Sigmoid colon (tissue), 4 donors: ENCODE results near the gene COL4A2.

ENCODE experiments used
- CTCF ChIP-seq, 4 experiments: fragments of 450-650 bp in 3 of 4; fragments of 200-600 bp in 1 of 4; IDR thresholded peaks; one replicate each; pipeline ENCODE4 v1.5.1; 2016 to 2019; ENCODE audit warnings: antibody characterized with exemption in 4 of 4, mild to moderate bottlenecking in 3 of 4, moderate library complexity in 2 of 4
- POLR2A ChIP-seq, 2 donors: fragments of 450-650 bp; IDR thresholded peaks; one replicate each; pipeline ENCODE4 v1.6.1; 2016; ENCODE audit warnings: antibody characterized with exemption in 2 of 2, mild to moderate bottlenecking in 2 of 2, moderate library complexity in 2 of 2
- POLR2AphosphoS5 ChIP-seq, 4 donors: sonication (generic); formaldehyde crosslinking; IDR thresholded peaks; one replicate each; pipeline ENCODE4 v1.6.1; 2017; ENCODE audit warnings: antibody characterized with exemption in 4 of 4

- no peak for TF ChIP-seq CTCF (IDR thresholded peaks at IDR 0.05)
- TF ChIP-seq POLR2A (IDR thresholded peaks at IDR 0.05), result no peak
- TF ChIP-seq POLR2AphosphoS5 (IDR thresholded peaks at IDR 0.05), result no peak
Observed at GRCh38 chr13:110345701-110346100, 38.6 kb downstream of the COL4A2 start.
